ENCODE data around the gene EFCAB8.
"Not testable (repeated sequence)": the region's sequence is repeated elsewhere in the genome, so short reads cannot be mapped to it uniquely, and the experiment has no call there.

EFCAB8 gene

GRCh38 chr20:32966881-32967781 lies 108.4 kb downstream of the EFCAB8 start:
- Histone ChIP-seq H3K4me3 (ENCODE audit: low read length) (no peak overlapping the region), H3K27me3 (ENCODE audit: control insufficient read depth, insufficient read depth, low read length) (no peaks in the 10 kb centered on the region), H3K36me3 (ENCODE audit: control insufficient read depth, insufficient read depth, low read length) (no peaks in the 10 kb centered on the region), H3K9ac (ENCODE audit: low read length) (no peak overlapping the region), H3K4me1 (ENCODE audit: control insufficient read depth, insufficient read depth, low read length) (no peaks in the 10 kb centered on the region), H3K27ac (ENCODE audit: low read depth, low read length) (no peak overlapping the region)

GRCh38 chr20:32967961-32968457 lies 109.3 kb downstream of the EFCAB8 start:
- H3K27ac ChIP-seq (ENCODE audit: low read depth, low read length): no peak overlapping the region
- no peaks in the 10 kb centered on the region for H3K27me3 ChIP-seq (ENCODE audit: control insufficient read depth, insufficient read depth, low read length)
- no peaks in the 10 kb centered on the region for H3K36me3 ChIP-seq (ENCODE audit: control insufficient read depth, insufficient read depth, low read length)
- H3K4me1 ChIP-seq (ENCODE audit: control insufficient read depth, insufficient read depth, low read length): no peaks in the 10 kb centered on the region
- no peak overlapping the region for H3K9ac ChIP-seq (ENCODE audit: low read length)
- no peak overlapping the region for H3K4me3 ChIP-seq (ENCODE audit: low read length)

GRCh38 chr20:32968478-32969241 lies 109.9 kb downstream of the EFCAB8 start:
- no peak overlapping the region for H3K27ac ChIP-seq (ENCODE audit: low read depth, low read length)
- H3K4me3 ChIP-seq (ENCODE audit: low read length): no peak overlapping the region
- no peaks in the 10 kb centered on the region for H3K27me3 ChIP-seq (ENCODE audit: control insufficient read depth, insufficient read depth, low read length)
- H3K9ac ChIP-seq (ENCODE audit: low read length): no peak overlapping the region
- no peaks in the 10 kb centered on the region for H3K36me3 ChIP-seq (ENCODE audit: control insufficient read depth, insufficient read depth, low read length)
- no peaks in the 10 kb centered on the region for H3K4me1 ChIP-seq (ENCODE audit: control insufficient read depth, insufficient read depth, low read length)

- no peak overlapping the region for H3K9ac ChIP-seq (ENCODE audit: low read length)
- no peaks in the 10 kb centered on the region for H3K27me3 ChIP-seq (ENCODE audit: control insufficient read depth, insufficient read depth, low read length)
- no peaks in the 10 kb centered on the region for H3K36me3 ChIP-seq (ENCODE audit: control insufficient read depth, insufficient read depth, low read length)
- H3K4me3 ChIP-seq (ENCODE audit: low read length): no peak overlapping the region
- H3K4me1 ChIP-seq (ENCODE audit: control insufficient read depth, insufficient read depth, low read length): no peaks in the 10 kb centered on the region
- H3K27ac ChIP-seq (ENCODE audit: low read depth, low read length): no peak overlapping the region
Measured at GRCh38 chr20:32969356-32970114, 110.8 kb downstream of the EFCAB8 start.

GRCh38 chr20:32970115-32970972 lies 111.6 kb downstream of the EFCAB8 start:
- no peak overlapping the region for H3K4me3 ChIP-seq (ENCODE audit: low read length)
- H3K27me3 ChIP-seq (ENCODE audit: control insufficient read depth, insufficient read depth, low read length): no peaks in the 10 kb centered on the region
- H3K9ac ChIP-seq (ENCODE audit: low read length): no peak overlapping the region
- no peak overlapping the region for H3K27ac ChIP-seq (ENCODE audit: low read depth, low read length)
- H3K36me3 ChIP-seq (ENCODE audit: control insufficient read depth, insufficient read depth, low read length): no peaks in the 10 kb centered on the region
- H3K4me1 ChIP-seq (ENCODE audit: control insufficient read depth, insufficient read depth, low read length): no peaks in the 10 kb centered on the region

- no peak overlapping the region for H3K4me3 ChIP-seq (ENCODE audit: low read length)
- H3K27me3 ChIP-seq (ENCODE audit: control insufficient read depth, insufficient read depth, low read length): no peaks in the 10 kb centered on the region
- no peak overlapping the region for H3K27ac ChIP-seq (ENCODE audit: low read depth, low read length)
- H3K9ac ChIP-seq (ENCODE audit: low read length): no peak overlapping the region
- no peaks in the 10 kb centered on the region for H3K4me1 ChIP-seq (ENCODE audit: control insufficient read depth, insufficient read depth, low read length)
- no peaks in the 10 kb centered on the region for H3K36me3 ChIP-seq (ENCODE audit: control insufficient read depth, insufficient read depth, low read length)
Measured at GRCh38 chr20:32970973-32971300, 112.2 kb downstream of the EFCAB8 start.

- Histone ChIP-seq H3K36me3 (ENCODE audit: control insufficient read depth, insufficient read depth, low read length) (no peaks in the 10 kb centered on the region), H3K4me3 (ENCODE audit: low read length) (no peak overlapping the region), H3K9ac (ENCODE audit: low read length) (no peak overlapping the region), H3K4me1 (ENCODE audit: control insufficient read depth, insufficient read depth, low read length) (no peaks in the 10 kb centered on the region), H3K27ac (ENCODE audit: low read depth, low read length) (no peak overlapping the region), H3K27me3 (ENCODE audit: control insufficient read depth, insufficient read depth, low read length) (no peaks in the 10 kb centered on the region)
Measured at GRCh38 chr20:32971703-32972161, 113.0 kb downstream of the EFCAB8 start.

GRCh38 chr20:32972181-32973076 lies 113.7 kb downstream of the EFCAB8 start:
- H3K27me3 ChIP-seq (ENCODE audit: control insufficient read depth, insufficient read depth, low read length): no peaks in the 10 kb centered on the region
- no peaks in the 10 kb centered on the region for H3K4me1 ChIP-seq (ENCODE audit: control insufficient read depth, insufficient read depth, low read length)
- no peak overlapping the region for H3K9ac ChIP-seq (ENCODE audit: low read length)

GRCh38 chr20:32973077-32973717 lies 114.5 kb downstream of the EFCAB8 start:
- H3K9ac ChIP-seq (ENCODE audit: low read length): no peak overlapping the region
- no peaks in the 10 kb centered on the region for H3K27me3 ChIP-seq (ENCODE audit: control insufficient read depth, insufficient read depth, low read length)
- H3K4me3 ChIP-seq (ENCODE audit: low read length): no peak overlapping the region
- no peaks in the 10 kb centered on the region for H3K4me1 ChIP-seq (ENCODE audit: control insufficient read depth, insufficient read depth, low read length)
- no peaks in the 10 kb centered on the region for H3K36me3 ChIP-seq (ENCODE audit: control insufficient read depth, insufficient read depth, low read length)
- no peak overlapping the region for H3K27ac ChIP-seq (ENCODE audit: low read depth, low read length)

More at GRCh38 chr20:32972181-32973076, 113.7 kb downstream of the EFCAB8 start:
- Histone ChIP-seq H3K27ac (ENCODE audit: low read depth, low read length) (no peak overlapping the region), H3K36me3 (ENCODE audit: control insufficient read depth, insufficient read depth, low read length) (no peaks in the 10 kb centered on the region), H3K4me3 (ENCODE audit: low read length) (no peak overlapping the region)

GRCh38 chr20:32974204-32975064 lies 115.7 kb downstream of the EFCAB8 start:
- not testable (repeated sequence) for H3K27ac ChIP-seq (ENCODE audit: low read depth, low read length); H3K36me3 ChIP-seq (ENCODE audit: control insufficient read depth, insufficient read depth, low read length); H3K4me3 ChIP-seq (ENCODE audit: low read length); H3K9ac ChIP-seq (ENCODE audit: low read length); H3K27me3 ChIP-seq (ENCODE audit: control insufficient read depth, insufficient read depth, low read length); H3K4me1 ChIP-seq (ENCODE audit: control insufficient read depth, insufficient read depth, low read length)

Data from rectal smooth muscle tissue (tissue), 1 donor.